PC-3 (cell line): ENCODE data around the gene TIAM2. TPM values are rescaled to one million over a fixed set of nuclear protein-coding genes. Genes with fewer than 3 reads are reported as not detected.

Experiments
- ATAC-seq: fragments of 200-7000 bp; cut with Tn5 transposase; 2 replicates; pipeline ENCODE4 v1.9.1; 2020; ENCODE audit warnings: mild to moderate bottlenecking, moderate library complexity
- BruUV-seq: library from RNA; stranded (reverse); fragments of 400-500 nt; replicated peaks from 2 replicates; lab custom pipeline; 2021; lab: Mats Ljungman, UMichigan
- CTCF ChIA-PET: fragments of 300-600 bp; sonication (Branson Sonifier 250); formaldehyde crosslinking; loops from one replicate; lab custom pipeline; 2022; ENCODE audit warnings: antibody characterized with exemption; lab: Charles Lee
- POLR2A ChIA-PET: fragments of 300-600 bp; sonication (Branson Sonifier 250); formaldehyde crosslinking; loops from one replicate; lab custom pipeline; 2022; ENCODE audit warnings: antibody characterized with exemption; ENCODE audit not compliant: unreplicated experiment; lab: Charles Lee
- DNase-seq: peaks from one replicate; pipeline ENCODE4 v3.0.0-alpha.2; 2015
- H2AFZ ChIP-seq: fragments of 300-600 bp; sonication (generic); 2 replicates; pipeline ENCODE4 v1.6.0; 2016; ENCODE audit warnings: antibody characterized with exemption, low read length
- H3F3A ChIP-seq: fragments of 300-600 bp; sonication (generic); one replicate; pipeline ENCODE4 v1.6.0; 2017; ENCODE audit warnings: antibody characterized with exemption, low read length, control low read depth, mild to moderate bottlenecking; ENCODE audit not compliant: unreplicated experiment
- H3K27ac ChIP-seq: fragments of 300-600 bp; sonication (generic); 2 replicates; pipeline ENCODE4 v1.5.1; 2016; ENCODE audit warnings: mild to moderate bottlenecking, low read length
- H3K27me3 ChIP-seq: fragments of 300-600 bp; sonication (generic); 2 replicates; pipeline ENCODE4 v1.6.1; 2016; ENCODE audit warnings: low read length, mixed read lengths
- H3K36me3 ChIP-seq: fragments of 300-600 bp; sonication (generic); 2 replicates; pipeline ENCODE4 v1.6.1; 2016; ENCODE audit warnings: low read depth, mixed run types, low read length, mixed read lengths
- H3K4me1 ChIP-seq: fragments of 300-600 bp; sonication (generic); 2 replicates; pipeline ENCODE4 v1.5.1; 2016; ENCODE audit warnings: low read length; ENCODE audit not compliant: insufficient read depth
- H3K4me2 ChIP-seq: fragments of 300-600 bp; sonication (generic); 2 replicates; pipeline ENCODE4 v1.6.0; 2016; ENCODE audit warnings: low read length
- H3K4me3 ChIP-seq: fragments of 300-600 bp; sonication (generic); 2 replicates; pipeline ENCODE4 v1.5.1; 2016; ENCODE audit warnings: mild to moderate bottlenecking, low read length, mixed read lengths
- H3K79me2 ChIP-seq: fragments of 300-600 bp; sonication (generic); 2 replicates; pipeline ENCODE4 v1.6.1; 2017; ENCODE audit warnings: low read length, mixed read lengths
- H3K9ac ChIP-seq: fragments of 300-600 bp; sonication (generic); 2 replicates; pipeline ENCODE4 v1.6.0; 2016; ENCODE audit warnings: mild to moderate bottlenecking, low read length
- H3K9me2 ChIP-seq: fragments of 300-600 bp; sonication (generic); replicated peaks from 2 replicates; pipeline ENCODE4 v1.6.1; 2016; ENCODE audit warnings: mixed run types, low read length, mixed read lengths
- H3K9me3 ChIP-seq: fragments of 300-600 bp; sonication (generic); 2 replicates; pipeline ENCODE4 v1.6.1; 2016; ENCODE audit warnings: low read length, mixed read lengths
- H4K20me1 ChIP-seq: fragments of 300-600 bp; sonication (generic); 2 replicates; pipeline ENCODE4 v1.6.1; 2016; ENCODE audit warnings: low read length, mixed read lengths
- CTCF ChIP-seq: fragments of 300-600 bp; sonication (generic); conservative IDR thresholded peaks from 2 replicates; pipeline ENCODE4 v1.5.1; 2017; ENCODE audit warnings: antibody characterized with exemption, low read depth, mild to moderate bottlenecking, low read length
- EZH2 ChIP-seq: fragments of 300-600 bp; sonication (generic); IDR thresholded peaks from one replicate; pipeline ENCODE4 v1.6.1; 2017; ENCODE audit warnings: antibody characterized with exemption, mild to moderate bottlenecking, low read length; ENCODE audit not compliant: unreplicated experiment
- EZH2phosphoT487 ChIP-seq: fragments of 300-600 bp; sonication (generic); IDR thresholded peaks from 2 replicates; pipeline ENCODE4 v1.6.1; 2018; ENCODE audit warnings: mild to moderate bottlenecking, antibody characterized with exemption, low read length, borderline replicate concordance
- intact Hi-C: fragments of 100-400 bp; cut with micrococcal nuclease; formaldehyde crosslinking; loops from 2 replicates; pipeline ENCODE4 v1.9.0; 2023
- total RNA-seq: library from RNA; depleted of rRNA; stranded (reverse); fragments of >200 nt; gene quantifications from 2 replicates; pipeline ENCODE4 v1.2.3, GENCODE V29; 2014

Gene TIAM2
- total RNA-seq, 1 experiment from 2014 or later: 4.5 TPM

- Histone ChIP-seq H3F3A (no peaks in the 10 kb centered on the region), H3K4me2 (no peak overlapping the region), H2AFZ (no peak overlapping the region), H3K9me3 (no peaks in the 10 kb centered on the region), H3K36me3 (no peaks in the 10 kb centered on the region), H4K20me1 (no peaks in the 10 kb centered on the region), H3K27ac (no peak overlapping the region), H3K79me2 (no peaks in the 10 kb centered on the region), H3K9me2 (no peaks in the 10 kb centered on the region), H3K9ac (no peak overlapping the region), H3K4me1 (peaks cover 10% of the 10 kb centered on the region), H3K27me3 (no peaks in the 10 kb centered on the region), H3K4me3 (no peak overlapping the region)
- ATAC-seq: no peak
- intact Hi-C loops: no loop called here
- TF ChIP-seq EZH2phosphoT487 (no peak), CTCF (no peak)
- CTCF ChIA-PET: no interaction called here
- DNase-seq: no peak
- POLR2A ChIA-PET: no interaction called here
- BruUV-seq: no TSS peak
These were observed 148.5 kb downstream of the TIAM2 start for GRCh38 chr6:155143578-155144106.

- ChIA-PET CTCF (no interaction called here), POLR2A (no interaction called here)
- H4K20me1 ChIP-seq: no peaks in the 10 kb centered on the region
- no peaks in the 10 kb centered on the region for H3K36me3 ChIP-seq
- no peak for TF ChIP-seq EZH2phosphoT487
- no peak for TF ChIP-seq CTCF
- TF ChIP-seq EZH2: no peak
- H3K27me3 ChIP-seq: no peaks in the 10 kb centered on the region
- H3K4me3 ChIP-seq: no peak overlapping the region
- no peaks in the 10 kb centered on the region for H3K79me2 ChIP-seq
- no peaks in the 10 kb centered on the region for H3F3A ChIP-seq
- no peak for ATAC-seq
- H3K27ac ChIP-seq: no peak overlapping the region
- no peaks in the 10 kb centered on the region for H3K9me3 ChIP-seq
- no peaks in the 10 kb centered on the region for H3K9me2 ChIP-seq
- no peak overlapping the region for H3K9ac ChIP-seq
- intact Hi-C loops: no loop called here
- no peak overlapping the region for H2AFZ ChIP-seq
- no peak overlapping the region for H3K4me2 ChIP-seq
- BruUV-seq: no TSS peak
- peaks cover 22% of the 10 kb centered on the region for H3K4me1 ChIP-seq
- DNase-seq: no peak
These were observed 151.1 kb downstream of the TIAM2 start for GRCh38 chr6:155146205-155146604.

- Histone ChIP-seq H3K4me3 (no peak overlapping the region), H4K20me1 (no peaks in the 10 kb centered on the region), H3K4me2 (peak overlapping the region; percentile 43), H3K4me1 (peaks cover 22% of the 10 kb centered on the region), H3K9ac (no peak overlapping the region), H3K9me3 (no peaks in the 10 kb centered on the region), H3K79me2 (no peaks in the 10 kb centered on the region), H3K36me3 (no peaks in the 10 kb centered on the region), H3F3A (no peaks in the 10 kb centered on the region), H3K9me2 (no peaks in the 10 kb centered on the region), H2AFZ (no peak overlapping the region), H3K27ac (peak overlapping the region; percentile 27; the same call in 1 of the 2 replicates), H3K27me3 (no peaks in the 10 kb centered on the region)
- no peak for TF ChIP-seq EZH2
- no peak for TF ChIP-seq CTCF
- no peak for TF ChIP-seq EZH2phosphoT487
- ChIA-PET CTCF (no interaction called here), POLR2A (no interaction called here)
- intact Hi-C loops: no loop called here
- DNase-seq (peak; percentile 84), ATAC-seq (peak; percentile 51)
- no TSS peak for BruUV-seq
These were observed 153.0 kb downstream of the TIAM2 start for GRCh38 chr6:155147958-155148663.
